ENCODE data around the gene HOXD10.

DNA sequence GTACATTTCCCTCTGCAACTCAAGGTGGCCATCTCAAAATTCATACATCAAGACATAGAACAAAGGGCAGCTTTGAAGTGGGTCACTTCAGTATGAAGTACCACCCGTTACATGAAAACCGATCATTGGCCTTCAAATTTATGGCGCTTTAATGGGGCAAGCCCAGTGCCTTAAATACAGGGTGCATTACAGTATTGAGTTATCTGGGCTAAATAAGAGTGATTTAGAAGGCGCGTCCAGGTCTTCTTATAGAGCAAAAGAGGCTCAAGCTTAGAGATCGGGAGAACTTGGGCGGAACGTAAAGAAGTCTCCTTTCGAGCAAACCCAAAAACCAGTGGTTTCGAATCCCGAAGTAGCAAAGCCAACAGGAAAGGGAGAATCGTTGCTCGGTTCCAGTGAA is 47.6 kb downstream of the HOXD10 start:
- TF ChIP-seq RAD21 (IDR thresholded peaks at IDR 0.05; ENCODE audit: low read depth) (no peak), TEAD4 (IDR thresholded peaks at IDR 0.05) (no peak), YY1 (IDR thresholded peaks at IDR 0.05; ENCODE audit: low read depth) (no peak), CEBPB (IDR thresholded peaks at IDR 0.05) (no peak), USF1 (IDR thresholded peaks at IDR 0.05) (no peak), TCF12 (IDR thresholded peaks at IDR 0.05; ENCODE audit: low read depth) (no peak)
- TF ChIP-seq, protein P1, sequence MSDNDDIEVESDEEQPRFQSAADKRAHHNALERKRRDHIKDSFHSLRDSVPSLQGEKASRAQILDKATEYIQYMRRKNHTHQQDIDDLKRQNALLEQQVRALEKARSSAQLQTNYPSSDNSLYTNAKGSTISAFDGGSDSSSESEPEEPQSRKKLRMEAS (IDR thresholded peaks at IDR 0.05) = no peak
